RWPE2 (cell line): Measurements from ENCODE around the gene RALGAPB.

Experiments used
- ATAC-seq: fragments of 200-7000 bp; cut with Tn5 transposase; 3 replicates; pipeline ENCODE4 v1.9.1; 2021; ENCODE audit warnings: low read depth
- DNase-seq: peaks from one replicate; pipeline ENCODE4 v3.0.0-alpha.2; 2020; ENCODE audit warnings: low spot score
- H3K27ac ChIP-seq: fragments of 450-650 bp; 2 replicates; pipeline ENCODE4 v1.5.1; 2017; ENCODE audit warnings: mild to moderate bottlenecking; ENCODE audit not compliant: poor library complexity, severe bottlenecking
- H3K27me3 ChIP-seq: fragments of 250-450 bp; sonication (Bioruptor Pico); 2 replicates; pipeline ENCODE4 v1.5.1; 2021; ENCODE audit warnings: mild to moderate bottlenecking, moderate library complexity; ENCODE audit not compliant: insufficient read depth, poor library complexity, severe bottlenecking
- H3K36me3 ChIP-seq: fragments of 250-450 bp; sonication (Bioruptor Pico); 2 replicates; pipeline ENCODE4 v1.5.1; 2020; ENCODE audit warnings: low read depth, mild to moderate bottlenecking, moderate library complexity
- H3K4me1 ChIP-seq: fragments of 250-450 bp; sonication (Bioruptor Pico); 2 replicates; pipeline ENCODE4 v1.5.1; 2021; ENCODE audit warnings: mild to moderate bottlenecking, moderate library complexity; ENCODE audit not compliant: insufficient read depth, poor library complexity, severe bottlenecking
- H3K4me3 ChIP-seq: fragments of 250-450 bp; sonication (Bioruptor Pico); 2 replicates; pipeline ENCODE4 v1.5.1; 2021; ENCODE audit warnings: mild to moderate bottlenecking, moderate library complexity; ENCODE audit not compliant: severe bottlenecking
- H3K9me3 ChIP-seq: fragments of 250-450 bp; sonication (Bioruptor Pico); 2 replicates; pipeline ENCODE4 v1.5.1; 2021; ENCODE audit warnings: mild to moderate bottlenecking, moderate library complexity; ENCODE audit not compliant: severe bottlenecking
- TF ChIP-seq, protein P1 (sequence below): fragments of 450-650 bp; IDR thresholded peaks from one replicate; pipeline ENCODE4 v1.5.1; 2017; ENCODE audit warnings: mild to moderate bottlenecking, moderate library complexity; ENCODE audit not compliant: poor library complexity, severe bottlenecking

Gene RALGAPB

DNA sequence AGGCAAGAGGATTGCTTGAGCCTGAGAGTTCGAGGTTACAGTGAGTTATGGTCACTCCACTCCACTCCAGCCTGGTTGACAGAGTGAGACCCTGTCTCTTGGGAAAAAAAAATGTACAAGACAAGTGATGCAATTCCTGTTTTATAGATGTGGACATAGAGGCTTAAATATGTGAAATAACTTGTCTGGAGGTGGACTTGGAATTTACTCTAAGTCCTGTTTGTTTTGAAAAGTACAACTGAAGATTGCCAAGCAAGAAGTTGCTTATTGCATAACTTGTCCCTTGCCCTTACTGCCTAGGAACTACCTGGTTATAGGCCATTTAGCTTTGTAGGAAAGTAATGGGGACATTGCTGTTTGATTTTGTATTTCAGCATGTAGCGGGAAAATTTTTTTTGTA, 82.3 kb downstream of the RALGAPB start:
- Histone ChIP-seq H3K36me3 (peaks cover 100% of the 10 kb centered on the region), H3K27me3 (no peaks in the 10 kb centered on the region), H3K4me3 (no peak overlapping the region), H3K4me1 (no peaks in the 10 kb centered on the region), H3K9me3 (no peaks in the 10 kb centered on the region), H3K27ac (no peak overlapping the region)
- ATAC-seq, result no peak
- TF ChIP-seq, protein P1, sequence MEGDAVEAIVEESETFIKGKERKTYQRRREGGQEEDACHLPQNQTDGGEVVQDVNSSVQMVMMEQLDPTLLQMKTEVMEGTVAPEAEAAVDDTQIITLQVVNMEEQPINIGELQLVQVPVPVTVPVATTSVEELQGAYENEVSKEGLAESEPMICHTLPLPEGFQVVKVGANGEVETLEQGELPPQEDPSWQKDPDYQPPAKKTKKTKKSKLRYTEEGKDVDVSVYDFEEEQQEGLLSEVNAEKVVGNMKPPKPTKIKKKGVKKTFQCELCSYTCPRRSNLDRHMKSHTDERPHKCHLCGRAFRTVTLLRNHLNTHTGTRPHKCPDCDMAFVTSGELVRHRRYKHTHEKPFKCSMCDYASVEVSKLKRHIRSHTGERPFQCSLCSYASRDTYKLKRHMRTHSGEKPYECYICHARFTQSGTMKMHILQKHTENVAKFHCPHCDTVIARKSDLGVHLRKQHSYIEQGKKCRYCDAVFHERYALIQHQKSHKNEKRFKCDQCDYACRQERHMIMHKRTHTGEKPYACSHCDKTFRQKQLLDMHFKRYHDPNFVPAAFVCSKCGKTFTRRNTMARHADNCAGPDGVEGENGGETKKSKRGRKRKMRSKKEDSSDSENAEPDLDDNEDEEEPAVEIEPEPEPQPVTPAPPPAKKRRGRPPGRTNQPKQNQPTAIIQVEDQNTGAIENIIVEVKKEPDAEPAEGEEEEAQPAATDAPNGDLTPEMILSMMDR, result no peak
- no peak for DNase-seq

DNA sequence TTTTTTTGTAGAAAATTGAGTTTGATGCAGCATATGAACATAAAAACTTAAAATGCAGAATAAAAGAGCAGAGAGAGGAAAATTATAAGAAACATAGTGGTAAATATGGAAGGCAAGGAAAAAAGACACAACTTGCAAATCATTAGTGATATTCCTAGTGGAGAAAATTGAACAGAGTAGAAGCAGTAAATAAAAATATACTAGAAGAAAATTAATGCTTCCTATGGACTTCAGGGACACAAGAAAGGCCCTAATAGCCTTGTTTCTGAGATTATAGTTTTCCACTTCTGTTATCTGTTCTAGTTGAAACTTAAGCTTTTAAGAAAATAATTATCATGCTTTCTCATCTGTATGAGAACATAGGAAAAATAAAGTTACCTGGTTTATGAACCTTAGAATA, 82.8 kb downstream of the RALGAPB start:
- H3K27me3 ChIP-seq, result no peaks in the 10 kb centered on the region
- TF ChIP-seq, protein P1, result no peak
- no peak for ATAC-seq

DNA sequence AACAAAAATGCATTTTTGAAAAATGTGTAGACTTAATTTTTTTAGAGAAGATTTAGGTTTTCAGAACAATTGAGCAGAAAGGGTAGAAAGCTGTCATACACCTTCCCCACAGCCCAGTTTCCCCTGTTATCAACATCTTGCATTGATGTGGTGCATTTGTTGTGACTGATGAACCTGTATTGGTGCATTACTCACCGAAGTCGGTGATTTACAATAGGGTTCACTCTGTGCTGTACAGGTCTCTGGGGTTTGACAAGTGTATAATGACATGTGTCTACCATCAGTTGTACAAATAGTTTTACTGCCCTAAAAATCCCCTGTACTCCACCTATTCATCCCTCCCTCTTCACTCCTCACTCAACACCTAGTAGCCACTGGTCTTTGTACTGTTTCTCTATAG, 84.5 kb downstream of the RALGAPB start:
- Histone ChIP-seq H3K4me1 (no peaks in the 10 kb centered on the region), H3K9me3 (no peaks in the 10 kb centered on the region), H3K4me3 (no peak overlapping the region), H3K36me3 (peaks cover 100% of the 10 kb centered on the region), H3K27me3 (no peaks in the 10 kb centered on the region), H3K27ac (no peak overlapping the region)
- DNase-seq (no peak), ATAC-seq (no peak)
- TF ChIP-seq, protein P1, result no peak

More for the DNA sequence above, 82.8 kb downstream of the RALGAPB start:
- no peak for DNase-seq
- Histone ChIP-seq H3K4me1 (no peaks in the 10 kb centered on the region), H3K27ac (no peak overlapping the region), H3K36me3 (peaks cover 100% of the 10 kb centered on the region), H3K9me3 (no peaks in the 10 kb centered on the region), H3K4me3 (no peak overlapping the region)

DNA sequence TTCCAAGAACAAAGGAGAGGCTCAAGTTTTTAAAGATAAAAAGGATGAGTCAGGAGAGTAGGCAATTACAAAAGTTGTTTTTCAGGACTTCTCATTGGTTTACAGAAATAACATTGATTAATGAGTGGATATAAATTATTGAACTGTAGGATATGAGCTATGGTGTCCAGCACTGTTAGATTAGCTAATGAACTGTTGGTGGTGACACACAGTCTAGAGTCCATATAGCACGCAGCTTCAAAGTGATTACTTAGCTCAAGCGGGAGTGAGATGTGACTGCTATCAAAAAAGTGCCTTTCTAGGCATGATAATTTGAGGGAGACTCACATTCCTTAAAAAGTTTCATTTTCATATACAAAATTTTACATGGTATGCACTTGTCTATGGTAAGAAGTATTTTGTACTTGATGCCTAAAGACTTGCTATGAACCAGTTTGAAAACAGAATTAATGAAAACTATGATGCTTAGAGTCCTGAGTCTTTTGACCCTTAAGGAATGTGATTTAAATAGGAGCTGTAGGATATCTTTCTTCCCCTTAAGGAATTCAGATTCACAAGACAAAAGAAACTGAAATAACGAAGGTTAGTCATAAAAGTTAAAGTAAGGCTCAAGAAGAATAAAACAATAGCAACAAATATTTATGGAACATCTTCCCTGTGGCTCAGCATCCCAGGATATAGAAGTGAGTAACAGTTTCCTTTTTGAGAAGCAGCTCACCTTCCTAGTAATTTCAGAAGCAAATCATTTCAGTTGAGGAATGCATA, 86.1 kb downstream of the RALGAPB start:
- Histone ChIP-seq H3K27me3 (no peaks in the 10 kb centered on the region), H3K27ac (no peak overlapping the region), H3K36me3 (peaks cover 100% of the 10 kb centered on the region), H3K4me3 (no peak overlapping the region), H3K9me3 (no peaks in the 10 kb centered on the region), H3K4me1 (no peaks in the 10 kb centered on the region)
- ATAC-seq, result no peak
- no peak for DNase-seq
- TF ChIP-seq, protein P1, result no peak

DNA sequence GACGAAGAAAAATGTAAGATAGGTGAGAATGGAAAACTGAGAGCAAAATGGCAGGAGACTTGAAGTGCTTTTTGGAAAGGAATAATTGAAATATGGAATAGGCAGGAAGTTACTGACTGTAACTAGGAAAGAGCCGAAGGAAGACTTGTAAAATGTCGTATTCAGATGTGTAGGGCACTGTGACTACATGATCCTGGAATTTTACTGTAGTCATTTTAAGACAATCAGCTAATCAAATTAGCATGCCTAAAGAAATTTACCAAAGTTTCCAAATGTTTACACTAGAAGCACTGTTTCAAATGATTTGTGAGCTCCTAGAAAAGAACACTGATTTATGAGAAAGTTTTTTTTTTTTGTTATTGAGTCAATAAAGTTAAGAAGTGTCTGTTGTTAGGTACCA, 87.1 kb downstream of the RALGAPB start:
- Histone ChIP-seq H3K9me3 (no peaks in the 10 kb centered on the region), H3K27ac (no peak overlapping the region), H3K4me1 (no peaks in the 10 kb centered on the region), H3K36me3 (peaks cover 97% of the 10 kb centered on the region), H3K27me3 (no peaks in the 10 kb centered on the region), H3K4me3 (no peak overlapping the region)
- DNase-seq (no peak), ATAC-seq (no peak)
- TF ChIP-seq, protein P1, result no peak
